K562 (cell line): ENCODE results near the gene KCNN4. TPM values are rescaled to one million over a fixed set of nuclear protein-coding genes. Genes with fewer than 3 reads are reported as not detected.

ENCODE experiments used
- ARID1B ChIP-seq: fragments of 450-650 bp; IDR thresholded peaks from 2 replicates; pipeline ENCODE4 v1.6.1; 2016; ENCODE audit warnings: antibody characterized with exemption, mild to moderate bottlenecking, inconsistent platforms
- CREM ChIP-seq: IDR thresholded peaks from 2 replicates; pipeline ENCODE4 v1.6.1; 2014; ENCODE audit warnings: antibody characterized with exemption, low read depth
- GABPA ChIP-seq: fragments of 200-800 bp; sonication (Bioruptor generic); conservative IDR thresholded peaks from 2 replicates; pipeline ENCODE4 v1.6.1; 2016; ENCODE audit warnings: low read depth, missing genetic modification characterization, missing compliant biosample characterization
- HDAC1 ChIP-seq, 2 experiments: fragments of 450-650 bp; IDR thresholded peaks; 2 replicates each; pipeline ENCODE4 v1.6.1; 2016 to 2017; ENCODE audit warnings: inconsistent platforms in 1 of 2, mild to moderate bottlenecking in 1 of 2, moderate library complexity in 1 of 2
- MAFG ChIP-seq: fragments of 450-650 bp; conservative IDR thresholded peaks from 2 replicates; pipeline ENCODE4 v1.6.1; 2016; ENCODE audit warnings: missing genetic modification characterization, missing compliant biosample characterization
- NR4A1 ChIP-seq, 2 experiments: fragments of 250-450 bp in 1 of 2; fragments of 450-650 bp in 1 of 2; sonication (Bioruptor Pico) in 1 of 2; IDR thresholded peaks; 2 replicates each; pipeline versions ENCODE4 v1.4.0 to v1.6.1; 2016 to 2020; ENCODE audit warnings: mild to moderate bottlenecking in 2 of 2, missing compliant biosample characterization in 1 of 2, missing genetic modification characterization in 1 of 2, moderate library complexity in 1 of 2
- SAFB2 ChIP-seq: fragments of 200-400 bp; formaldehyde crosslinking; IDR thresholded peaks from 2 replicates; pipeline ENCODE4 v1.6.1; 2018; ENCODE audit warnings: borderline replicate concordance, low read length, low read depth, moderate library complexity; ENCODE audit not compliant: severe bottlenecking
- SMARCA4 ChIP-seq: fragments of 450-650 bp; IDR thresholded peaks from 2 replicates; pipeline ENCODE4 v1.6.1; 2016
- SMARCA5 ChIP-seq: fragments of 450-650 bp; IDR thresholded peaks from 2 replicates; pipeline ENCODE4 v1.6.1; 2016
- SMARCE1 ChIP-seq: fragments of 450-650 bp; IDR thresholded peaks from 2 replicates; pipeline ENCODE4 v1.7.1; 2016; ENCODE audit warnings: mild to moderate bottlenecking
- ZNF12 ChIP-seq: sonication (generic); formaldehyde crosslinking; IDR thresholded peaks from 2 replicates; pipeline ENCODE4 v1.4.0; 2020; ENCODE audit warnings: mild to moderate bottlenecking, missing genetic modification reagents
- ZNF197 ChIP-seq: fragments of 200-800 bp; sonication (Bioruptor generic); IDR thresholded peaks from 2 replicates; pipeline ENCODE4 v1.6.1; 2016; ENCODE audit warnings: low read depth, missing genetic modification characterization, missing compliant biosample characterization
- ZNF507 ChIP-seq: conservative IDR thresholded peaks from 2 replicates; pipeline ENCODE4 v1.6.1; 2017; ENCODE audit warnings: missing genetic modification characterization, missing compliant biosample characterization
- polyA plus RNA-seq, 8 experiments: library from polyadenylated mRNA; depleted of rRNA in 4 of 8; stranded (reverse) in 5 of 8; unstranded in 3 of 8; fragments of >200 nt; fragmentation: Nextera tagmentation in 2 of 8; fragmentation: Illumina TruSeq in 1 of 8; extraction: Ambion mirVana in 2 of 8; extraction: Trizol in 1 of 8; gene quantifications; 2 replicates each; pipeline versions ENCODE4 v1.2.1 to v1.2.3, GENCODE V29; 2011 to 2014; ENCODE audit warnings: inconsistent platforms in 1 of 8, missing spikeins in 1 of 8
- total RNA-seq, 7 experiments: library from RNA; depleted of rRNA in 6 of 7; stranded (reverse); fragments of >200 nt in 6 of 7; fragmentation: Illumina TruSeq in 2 of 7; extraction: Trizol in 2 of 7; gene quantifications; 2 replicates each; pipeline versions ENCODE4 v1.2.1 to v1.2.3, GENCODE V29; 2011 to 2021; ENCODE audit warnings: low replicate concordance in 1 of 7
- TF ChIP-seq, protein P1 (sequence below): fragments of 450-650 bp; IDR thresholded peaks from 2 replicates; pipeline ENCODE4 v1.6.1; 2017; ENCODE audit warnings: antibody characterized with exemption, mild to moderate bottlenecking
- TF ChIP-seq, protein P2 (sequence below), 2 experiments: fragments of 450-650 bp in 1 of 2; sonication (generic) in 1 of 2; formaldehyde crosslinking in 1 of 2; IDR thresholded peaks in 1 of 2; conservative IDR thresholded peaks in 1 of 2; 2 replicates each; pipeline versions ENCODE4 v1.6.1 to v1.8.1; 2016 to 2023; ENCODE audit warnings: mild to moderate bottlenecking in 2 of 2, moderate library complexity in 2 of 2, inconsistent platforms in 1 of 2, missing genetic modification reagents in 1 of 2
- TF ChIP-seq, protein P3 (sequence below): fragments of 200-800 bp; sonication (Bioruptor generic); IDR thresholded peaks from 2 replicates; pipeline ENCODE4 v1.6.1; 2017; ENCODE audit warnings: missing genetic modification characterization, missing compliant biosample characterization
- TF ChIP-seq, protein P4 (sequence below), 3 experiments: fragments of 200-800 bp in 1 of 3; sonication (Bioruptor generic) in 1 of 3; sonication (generic) in 1 of 3; formaldehyde crosslinking in 1 of 3; IDR thresholded peaks; 2 replicates each; pipeline versions ENCODE4 v1.6.1 to v1.8.0; 2016 to 2022; ENCODE audit warnings: mild to moderate bottlenecking in 2 of 3, missing compliant biosample characterization in 2 of 3, missing genetic modification characterization in 2 of 3, missing genetic modification reagents in 1 of 3
- TF ChIP-seq, protein P5 (sequence below): fragments of 250-450 bp; sonication (Bioruptor Pico); IDR thresholded peaks from 2 replicates; pipeline ENCODE4 v1.6.1; 2021; ENCODE audit warnings: mild to moderate bottlenecking

KCNN4 gene
- total and polyA plus RNA-seq, 9 of the 15 experiments (the other 6 are each of a cell fraction or from before 2014, with no cell fraction given): 0.53 to 37.7 (median 25.9) TPM

DNA sequence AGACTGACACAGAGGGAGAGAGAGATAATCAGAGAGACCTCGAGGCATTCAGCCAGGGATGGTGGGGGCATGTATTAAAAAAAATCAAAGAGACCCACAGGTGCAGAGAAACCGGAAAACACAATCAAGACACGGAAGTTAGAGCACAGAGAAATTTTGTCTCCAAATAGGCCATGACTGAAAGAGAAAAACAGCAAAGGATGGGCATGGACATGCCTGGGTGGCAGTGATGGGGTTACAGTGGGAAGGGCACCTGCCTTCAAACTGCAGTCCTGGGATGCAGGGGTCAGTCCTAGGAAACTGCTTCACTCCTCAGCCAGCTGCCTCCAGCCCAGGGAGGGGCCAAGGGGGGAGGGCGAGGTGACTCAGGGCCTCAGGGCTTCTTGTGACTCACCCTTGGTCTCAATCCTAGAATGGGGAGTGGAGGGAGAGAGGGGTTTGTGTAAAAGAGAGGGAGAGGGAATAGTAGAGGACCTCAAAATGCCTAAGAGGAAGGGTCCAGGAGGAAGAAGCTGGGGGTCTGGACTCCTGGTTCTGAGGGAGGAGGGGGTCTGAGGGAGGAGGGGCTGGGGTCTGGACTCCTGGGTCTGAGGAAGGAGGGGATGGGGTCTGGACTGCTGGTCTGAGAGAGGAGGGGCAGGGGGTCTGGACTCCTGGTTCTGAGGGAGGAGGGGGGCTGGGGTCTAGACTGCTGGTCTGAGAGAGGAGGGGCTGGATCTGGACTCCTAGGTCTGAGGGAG is 3.6 kb upstream of the KCNN4 start (continued):
- TF ChIP-seq, protein P1, sequence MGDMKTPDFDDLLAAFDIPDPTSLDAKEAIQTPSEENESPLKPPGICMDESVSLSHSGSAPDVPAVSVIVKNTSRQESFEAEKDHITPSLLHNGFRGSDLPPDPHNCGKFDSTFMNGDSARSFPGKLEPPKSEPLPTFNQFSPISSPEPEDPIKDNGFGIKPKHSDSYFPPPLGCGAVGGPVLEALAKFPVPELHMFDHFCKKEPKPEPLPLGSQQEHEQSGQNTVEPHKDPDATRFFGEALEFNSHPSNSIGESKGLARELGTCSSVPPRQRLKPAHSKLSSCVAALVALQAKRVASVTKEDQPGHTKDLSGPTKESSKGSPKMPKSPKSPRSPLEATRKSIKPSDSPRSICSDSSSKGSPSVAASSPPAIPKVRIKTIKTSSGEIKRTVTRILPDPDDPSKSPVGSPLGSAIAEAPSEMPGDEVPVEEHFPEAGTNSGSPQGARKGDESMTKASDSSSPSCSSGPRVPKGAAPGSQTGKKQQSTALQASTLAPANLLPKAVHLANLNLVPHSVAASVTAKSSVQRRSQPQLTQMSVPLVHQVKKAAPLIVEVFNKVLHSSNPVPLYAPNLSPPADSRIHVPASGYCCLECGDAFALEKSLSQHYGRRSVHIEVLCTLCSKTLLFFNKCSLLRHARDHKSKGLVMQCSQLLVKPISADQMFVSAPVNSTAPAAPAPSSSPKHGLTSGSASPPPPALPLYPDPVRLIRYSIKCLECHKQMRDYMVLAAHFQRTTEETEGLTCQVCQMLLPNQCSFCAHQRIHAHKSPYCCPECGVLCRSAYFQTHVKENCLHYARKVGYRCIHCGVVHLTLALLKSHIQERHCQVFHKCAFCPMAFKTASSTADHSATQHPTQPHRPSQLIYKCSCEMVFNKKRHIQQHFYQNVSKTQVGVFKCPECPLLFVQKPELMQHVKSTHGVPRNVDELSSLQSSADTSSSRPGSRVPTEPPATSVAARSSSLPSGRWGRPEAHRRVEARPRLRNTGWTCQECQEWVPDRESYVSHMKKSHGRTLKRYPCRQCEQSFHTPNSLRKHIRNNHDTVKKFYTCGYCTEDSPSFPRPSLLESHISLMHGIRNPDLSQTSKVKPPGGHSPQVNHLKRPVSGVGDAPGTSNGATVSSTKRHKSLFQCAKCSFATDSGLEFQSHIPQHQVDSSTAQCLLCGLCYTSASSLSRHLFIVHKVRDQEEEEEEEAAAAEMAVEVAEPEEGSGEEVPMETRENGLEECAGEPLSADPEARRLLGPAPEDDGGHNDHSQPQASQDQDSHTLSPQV: peak; percentile 50
- TF ChIP-seq ZNF507 (tag) (no peak), GABPA (0 out of 2 replicates have a peak, but pooled peaks have one; percentile 0), SMARCE1 (peak; percentile 96), ZNF197 (0 out of 2 replicates have a peak, but pooled peaks have one; percentile 20), ZNF12 (no peak), ARID1B (peak; percentile 88), NR4A1 (CRISPR knock-in tag; IDR thresholded peaks at IDR 0.05) (no peak), NR4A1 (tag; IDR thresholded peaks at IDR 0.05) (0 out of 2 replicates have a peak, but pooled peaks have one; percentile 9), CREM (peak; percentile 40; the same call in 1 of the 2 replicates), SAFB2 (no peak), SMARCA5 (no peak), MAFG (tag) (peak; percentile 51), SMARCA4 (peak; percentile 95), HDAC1 (IDR thresholded peaks at IDR 0.05) (no peak)
- TF ChIP-seq, protein P2, sequence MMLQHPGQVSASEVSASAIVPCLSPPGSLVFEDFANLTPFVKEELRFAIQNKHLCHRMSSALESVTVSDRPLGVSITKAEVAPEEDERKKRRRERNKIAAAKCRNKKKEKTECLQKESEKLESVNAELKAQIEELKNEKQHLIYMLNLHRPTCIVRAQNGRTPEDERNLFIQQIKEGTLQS (IDR thresholded peaks at IDR 0.05): peak; percentile 96
- TF ChIP-seq, protein P2 (CRISPR knock-in tag; conservative IDR thresholded peaks at IDR 0.05): peak; percentile 53; the same call in 1 of the 2 replicates
- TF ChIP-seq, protein P3, sequence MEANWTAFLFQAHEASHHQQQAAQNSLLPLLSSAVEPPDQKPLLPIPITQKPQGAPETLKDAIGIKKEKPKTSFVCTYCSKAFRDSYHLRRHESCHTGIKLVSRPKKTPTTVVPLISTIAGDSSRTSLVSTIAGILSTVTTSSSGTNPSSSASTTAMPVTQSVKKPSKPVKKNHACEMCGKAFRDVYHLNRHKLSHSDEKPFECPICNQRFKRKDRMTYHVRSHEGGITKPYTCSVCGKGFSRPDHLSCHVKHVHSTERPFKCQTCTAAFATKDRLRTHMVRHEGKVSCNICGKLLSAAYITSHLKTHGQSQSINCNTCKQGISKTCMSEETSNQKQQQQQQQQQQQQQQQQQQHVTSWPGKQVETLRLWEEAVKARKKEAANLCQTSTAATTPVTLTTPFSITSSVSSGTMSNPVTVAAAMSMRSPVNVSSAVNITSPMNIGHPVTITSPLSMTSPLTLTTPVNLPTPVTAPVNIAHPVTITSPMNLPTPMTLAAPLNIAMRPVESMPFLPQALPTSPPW (CRISPR knock-in tag): peak; percentile 98
- TF ChIP-seq, protein P4, sequence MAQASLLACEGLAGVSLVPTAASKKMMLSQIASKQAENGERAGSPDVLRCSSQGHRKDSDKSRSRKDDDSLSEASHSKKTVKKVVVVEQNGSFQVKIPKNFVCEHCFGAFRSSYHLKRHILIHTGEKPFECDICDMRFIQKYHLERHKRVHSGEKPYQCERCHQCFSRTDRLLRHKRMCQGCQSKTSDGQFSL (CRISPR knock-in tag; IDR thresholded peaks at IDR 0.05): 0 out of 2 replicates have a peak, but pooled peaks have one; percentile 19
- TF ChIP-seq, protein P4 (tag; IDR thresholded peaks at IDR 0.05): no peak
- TF ChIP-seq, protein P5, sequence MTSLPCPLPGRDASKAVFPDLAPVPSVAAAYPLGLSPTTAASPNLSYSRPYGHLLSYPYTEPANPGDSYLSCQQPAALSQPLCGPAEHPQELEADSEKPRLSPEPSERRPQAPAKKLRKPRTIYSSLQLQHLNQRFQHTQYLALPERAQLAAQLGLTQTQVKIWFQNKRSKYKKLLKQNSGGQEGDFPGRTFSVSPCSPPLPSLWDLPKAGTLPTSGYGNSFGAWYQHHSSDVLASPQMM (CRISPR knock-in tag): no peak
